ENCODE data around the gene CCDC40.
"Not testable (repeated sequence)": the region's sequence is repeated elsewhere in the genome, so short reads cannot be mapped to it uniquely, and the experiment has no call there.

Gene CCDC40

DNA sequence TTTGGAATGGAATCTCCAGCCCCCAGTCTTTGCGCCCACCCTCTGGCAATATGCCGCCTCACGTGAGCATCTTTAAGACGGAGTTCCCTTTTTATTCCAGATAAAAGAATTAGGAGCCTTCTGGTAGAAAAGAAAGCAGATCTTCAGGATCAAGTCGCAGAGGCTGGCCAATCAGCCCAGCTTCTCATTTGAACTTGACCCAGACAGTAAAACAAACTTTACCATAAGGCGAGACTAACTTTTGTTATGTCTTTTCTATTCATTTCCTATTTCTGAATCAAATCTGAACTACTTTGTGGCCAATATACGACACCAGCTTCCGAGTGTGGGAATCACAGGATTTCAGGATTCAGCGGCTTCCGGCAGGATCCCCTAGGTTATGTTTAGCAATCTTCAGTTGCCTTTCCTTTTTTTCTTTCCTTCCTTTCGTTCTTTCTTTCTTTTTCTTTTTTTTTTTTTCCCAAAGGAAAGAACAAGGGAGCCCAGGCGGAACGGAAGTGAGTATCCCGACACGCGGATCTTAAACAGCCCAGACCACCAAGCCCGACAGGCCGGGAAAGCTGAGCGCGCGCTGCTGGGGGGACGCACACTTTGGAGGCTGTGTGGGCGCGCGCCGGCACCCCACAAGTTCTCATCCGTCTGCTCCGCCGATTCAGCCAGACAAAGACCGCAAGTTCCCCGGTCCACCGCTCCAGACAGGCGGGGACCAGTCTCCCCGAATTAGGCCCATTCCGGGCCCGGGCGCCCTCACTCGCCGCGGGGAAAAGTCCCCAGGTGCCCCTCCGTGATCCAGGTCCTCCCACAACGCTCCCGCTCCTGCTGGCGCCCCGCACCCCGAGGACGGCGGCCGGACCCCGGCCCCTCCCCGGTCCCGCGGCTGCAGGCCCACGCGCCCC, 1.4 kb upstream of the CCDC40 start:
- peak overlapping the region; percentile 81 for H3K4me3 ChIP-seq (ENCODE audit: low read depth, low read length)
- no peak for DNase-seq (ENCODE audit: low read depth)

- DNase-seq (ENCODE audit: low read depth) = no peak
- H3K4me3 ChIP-seq (ENCODE audit: low read depth, low read length) = peak within 1 kb of the TSS; percentile 81
Measured at GRCh38 chr17:80035687-80035936, 830 bp upstream of the CCDC40 start, which contains the start of gene TBC1D16. Gene TBC1D16 (minus strand): TSS chr17:80035872. CDS start chr17:80013547, 22,325 bp downstream.

GRCh38 chr17:80036715-80037477, 454 bp downstream of the CCDC40 start:
- H3K4me3 ChIP-seq (ENCODE audit: low read depth, low read length) = peak overlapping the region; percentile 68
- DNase-seq (ENCODE audit: low read depth) = no peak

DNA sequence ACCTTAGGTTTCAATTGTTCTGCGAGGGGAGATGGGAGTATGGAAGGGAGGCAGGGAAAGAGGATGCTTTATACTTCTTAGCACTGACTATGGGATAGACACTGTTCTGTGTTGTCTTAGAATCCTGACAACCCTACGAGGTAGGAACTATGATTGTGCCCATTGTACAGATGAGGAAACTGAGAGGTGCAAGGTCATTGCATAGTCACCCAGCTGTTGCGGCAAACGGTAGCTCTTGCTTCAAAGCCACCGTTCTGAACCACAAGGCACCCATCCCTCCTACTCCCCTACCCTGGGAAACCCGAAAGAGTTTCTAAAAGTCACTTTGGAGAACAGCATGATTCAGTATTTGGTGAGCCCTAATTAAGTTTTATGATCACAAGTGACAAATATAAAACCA, 7.5 kb downstream of the CCDC40 start:
- no peak for DNase-seq (ENCODE audit: low read depth)
- no peak overlapping the region for H3K4me3 ChIP-seq (ENCODE audit: low read depth, low read length)

DNA sequence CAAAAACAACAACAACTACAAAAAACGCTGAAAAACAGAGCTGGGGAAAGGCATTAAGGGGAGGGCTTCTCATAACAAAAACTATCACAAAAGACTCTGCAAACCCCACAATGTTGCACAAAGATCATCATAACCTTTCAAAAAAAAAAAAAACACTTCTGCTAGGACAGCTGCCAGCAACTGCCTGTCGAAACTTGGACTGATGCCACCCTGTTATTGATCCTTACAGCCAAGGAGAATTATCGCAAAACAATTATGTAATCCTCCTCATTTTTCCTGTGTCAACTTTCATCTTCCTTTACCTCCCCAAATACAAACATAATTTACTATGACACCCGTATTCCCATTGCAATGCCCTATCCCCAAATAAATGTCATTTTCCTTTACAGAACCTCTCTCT, 9.3 kb downstream of the CCDC40 start:
- no peak overlapping the region for H3K4me3 ChIP-seq (ENCODE audit: low read depth, low read length)
- DNase-seq (ENCODE audit: low read depth) = no peak

GRCh38 chr17:80046709-80047108, 10.3 kb downstream of the CCDC40 start:
- not testable (repeated sequence) for DNase-seq (ENCODE audit: low read depth); H3K4me3 ChIP-seq (ENCODE audit: low read depth, low read length)

GRCh38 chr17:80047176-80047575, 10.7 kb downstream of the CCDC40 start:
- H3K4me3 ChIP-seq (ENCODE audit: low read depth, low read length) = no peak overlapping the region
- DNase-seq (ENCODE audit: low read depth) = no peak

DNA sequence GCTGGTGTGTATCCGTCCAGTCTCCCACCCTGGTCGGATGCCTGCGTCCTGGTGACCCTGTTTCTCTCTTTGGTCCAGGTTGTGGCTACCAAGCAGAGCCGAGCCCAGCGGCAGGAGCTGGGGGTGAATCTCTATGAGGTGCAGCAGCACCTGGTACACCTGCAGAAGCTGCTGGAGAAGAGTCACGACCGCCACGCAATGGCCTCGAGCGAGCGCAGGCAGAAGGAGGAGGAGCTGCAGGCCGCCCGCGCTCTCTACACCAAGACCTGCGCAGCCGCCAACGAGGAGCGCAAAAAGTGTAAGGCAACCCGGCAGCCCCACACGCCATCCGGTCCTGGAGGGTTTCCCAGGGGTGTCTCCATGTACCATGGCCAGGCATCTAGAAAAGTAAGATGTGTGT, 13.5 kb downstream of the CCDC40 start:
- no peak overlapping the region for H3K4me3 ChIP-seq (ENCODE audit: low read depth, low read length)
- DNase-seq (ENCODE audit: low read depth) = no peak

DNA sequence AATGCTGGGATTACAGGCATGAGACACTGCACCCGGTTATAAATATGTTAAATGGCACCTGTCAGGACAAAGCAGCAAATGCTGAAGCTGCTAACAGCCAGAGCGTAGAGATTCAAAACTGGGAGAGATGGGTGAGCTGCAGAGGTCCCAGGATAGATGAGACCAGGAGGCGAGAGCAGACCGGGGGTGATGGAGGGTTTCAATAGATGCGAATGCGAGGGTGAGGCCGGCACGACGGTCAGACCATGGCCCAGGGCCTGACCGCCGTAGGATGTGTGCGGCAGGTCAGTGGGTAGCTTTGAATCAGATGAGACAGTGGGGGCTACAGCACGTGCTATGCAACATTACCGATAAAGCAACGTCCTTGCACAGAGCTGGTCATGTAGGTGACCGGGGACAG, 14.3 kb downstream of the CCDC40 start:
- no peak for DNase-seq (ENCODE audit: low read depth)
- no peak overlapping the region for H3K4me3 ChIP-seq (ENCODE audit: low read depth, low read length)

GRCh38 chr17:80051681-80052080, 15.2 kb downstream of the CCDC40 start:
- DNase-seq (ENCODE audit: low read depth) = no peak
- no peak overlapping the region for H3K4me3 ChIP-seq (ENCODE audit: low read depth, low read length)

DNA sequence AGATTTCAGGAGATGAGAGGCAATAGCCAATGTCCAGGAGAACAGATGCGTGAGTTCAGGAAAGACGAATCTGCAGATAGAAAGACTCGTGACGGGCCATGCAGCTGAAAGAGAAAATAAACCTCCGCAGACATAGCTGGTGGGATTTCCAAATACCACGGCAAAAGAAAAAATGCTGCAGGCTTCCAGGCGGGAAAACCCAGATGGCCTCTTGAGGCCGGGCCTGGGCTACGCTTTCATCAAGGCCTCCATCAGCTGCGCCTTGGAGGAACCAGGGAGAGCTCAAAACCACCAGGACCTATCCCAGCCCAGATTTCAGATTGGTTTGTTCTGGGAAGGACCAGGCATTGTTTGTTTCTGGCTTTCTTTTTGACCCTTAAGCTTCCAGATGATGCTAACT, 16.7 kb downstream of the CCDC40 start:
- no peak for DNase-seq (ENCODE audit: low read depth)
- H3K4me3 ChIP-seq (ENCODE audit: low read depth, low read length) = no peak overlapping the region

- DNase-seq (ENCODE audit: low read depth) = no peak
- H3K4me3 ChIP-seq (ENCODE audit: low read depth, low read length) = no peak overlapping the region
Measured at GRCh38 chr17:80055597-80055996, 19.2 kb downstream of the CCDC40 start.

DNA sequence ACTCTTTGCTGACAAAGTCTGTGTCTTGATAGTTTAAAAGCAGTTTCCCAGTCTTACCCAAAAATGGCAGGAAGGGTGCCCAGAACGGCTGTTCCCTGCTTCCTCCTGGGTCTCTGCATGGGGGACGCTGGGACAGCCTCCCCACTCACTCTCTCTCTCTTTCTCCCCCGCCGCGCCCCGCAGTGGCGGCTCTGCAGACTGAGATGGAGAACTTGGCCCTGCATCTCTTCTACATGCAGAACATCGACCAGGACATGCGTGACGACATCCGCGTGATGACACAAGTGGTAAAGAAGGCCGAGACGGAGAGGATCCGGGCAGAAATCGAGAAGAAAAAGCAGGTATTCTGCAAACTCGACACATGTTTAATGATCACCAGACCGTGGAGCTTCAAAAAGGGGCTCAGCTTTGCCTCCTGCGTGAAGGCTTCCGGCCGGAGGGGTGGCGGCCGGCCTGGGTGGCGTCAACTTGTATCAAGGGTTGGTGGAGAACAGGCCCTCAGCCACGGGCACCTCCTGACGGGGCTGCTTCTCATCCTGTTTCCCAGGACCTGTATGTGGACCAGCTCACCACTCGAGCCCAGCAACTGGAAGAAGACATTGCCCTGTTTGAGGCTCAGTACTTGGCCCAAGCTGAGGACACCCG, 22.0 kb downstream of the CCDC40 start:
- no peak overlapping the region for H3K4me3 ChIP-seq (ENCODE audit: low read depth, low read length)
- DNase-seq (ENCODE audit: low read depth) = no peak

DNA sequence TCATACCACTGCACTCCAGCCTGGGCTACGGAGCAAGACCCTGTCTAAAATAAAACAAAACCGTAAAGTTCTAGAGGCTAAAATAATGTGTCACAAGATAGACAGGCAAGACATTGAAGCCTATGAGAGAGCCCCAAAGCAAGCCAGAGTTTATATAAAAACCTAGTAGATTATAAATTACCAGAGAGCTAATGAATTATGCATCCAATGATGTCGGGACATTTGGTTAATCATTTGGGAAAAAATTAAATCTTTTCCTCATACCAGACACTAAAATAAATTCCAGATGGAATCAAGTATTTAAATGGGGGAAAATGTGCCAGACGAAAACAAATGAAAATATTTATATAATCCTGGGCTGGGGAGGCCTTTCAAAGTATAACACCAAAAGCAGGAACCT, 24.2 kb downstream of the CCDC40 start:
- H3K4me3 ChIP-seq (ENCODE audit: low read depth, low read length) = no peak overlapping the region
- DNase-seq (ENCODE audit: low read depth) = no peak

DNA sequence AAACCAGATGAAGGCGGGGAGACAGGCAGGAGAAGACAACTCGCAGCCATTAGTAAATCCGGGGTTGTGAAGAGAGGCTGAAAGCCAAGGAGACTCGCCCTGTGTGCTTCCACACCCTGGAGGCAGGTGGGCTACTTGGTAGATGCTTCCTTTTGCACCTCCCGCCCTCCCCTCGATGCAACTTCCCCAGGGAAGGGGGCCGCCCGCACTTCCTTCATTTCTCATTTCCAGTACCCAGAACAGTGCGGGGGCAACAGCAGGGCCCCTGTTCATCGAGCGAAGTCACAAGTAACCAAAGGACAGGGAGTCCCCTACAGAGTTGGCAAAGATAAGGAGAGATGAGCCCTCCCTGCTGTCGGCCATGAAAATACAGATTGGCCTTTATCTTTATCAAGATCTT, 25.0 kb downstream of the CCDC40 start:
- no peak for DNase-seq (ENCODE audit: low read depth)
- no peak overlapping the region for H3K4me3 ChIP-seq (ENCODE audit: low read depth, low read length)

DNA sequence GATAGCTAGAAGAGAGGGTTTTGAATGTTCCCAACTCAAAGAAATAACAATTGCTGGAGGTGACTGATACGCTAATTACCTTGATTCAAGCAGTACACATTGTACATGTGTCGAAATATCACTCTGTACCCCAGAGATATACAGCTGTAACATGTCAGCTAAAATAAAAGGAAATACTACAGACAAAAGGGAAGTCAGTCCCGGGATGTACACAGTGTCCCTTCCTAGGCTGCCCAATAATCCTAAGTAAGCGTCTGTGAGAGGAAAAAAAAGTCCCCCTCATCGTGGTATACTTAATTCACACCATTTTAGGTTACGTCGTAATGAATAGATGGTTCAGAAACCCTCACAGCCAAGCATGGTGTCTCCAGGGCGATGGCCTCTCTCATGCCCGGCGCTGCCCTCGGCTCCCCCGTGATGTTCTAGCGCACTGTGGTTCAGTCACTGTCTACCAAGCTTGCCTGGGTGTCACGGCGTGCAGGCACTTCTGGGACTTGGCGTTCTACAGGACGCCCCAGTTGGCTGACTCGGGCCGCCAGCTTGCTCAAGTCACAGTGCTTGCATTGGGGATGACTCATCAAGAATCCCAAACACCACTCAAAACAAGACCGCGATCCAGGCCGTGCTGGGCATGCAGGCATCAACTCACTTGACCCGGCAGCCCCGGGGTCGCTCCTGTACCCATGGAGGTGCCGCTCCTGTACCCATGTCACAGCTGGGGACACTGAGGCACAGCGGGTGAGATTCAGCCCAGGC, 27.6 kb downstream of the CCDC40 start:
- DNase-seq (ENCODE audit: low read depth) = peak; percentile 23
- no peak overlapping the region for H3K4me3 ChIP-seq (ENCODE audit: low read depth, low read length)

DNA sequence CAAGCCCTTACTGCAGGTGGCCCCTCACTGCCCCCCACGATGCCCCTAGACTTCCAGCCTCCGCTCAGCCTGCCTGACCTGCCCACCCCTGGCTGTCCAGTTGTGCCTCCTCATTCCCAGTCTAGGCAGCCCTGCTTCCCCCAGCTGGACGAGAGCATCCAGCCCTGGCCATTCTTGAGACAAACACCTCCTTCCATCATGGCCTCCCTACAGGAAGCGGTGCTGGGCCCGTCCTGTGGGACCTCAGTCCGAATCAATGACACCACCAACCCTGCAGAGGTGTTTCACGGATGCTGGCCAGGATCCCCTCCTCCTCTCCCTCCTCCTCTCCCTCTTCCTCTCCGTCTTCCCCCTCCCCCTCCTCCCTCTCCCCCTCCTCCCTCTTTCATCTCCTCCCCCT, 28.3 kb downstream of the CCDC40 start:
- DNase-seq (ENCODE audit: low read depth) = no peak
- no peak overlapping the region for H3K4me3 ChIP-seq (ENCODE audit: low read depth, low read length)

GRCh38 chr17:80065478-80066170, 29.2 kb downstream of the CCDC40 start:
- H3K4me3 ChIP-seq (ENCODE audit: low read depth, low read length) = no peak overlapping the region
- DNase-seq (ENCODE audit: low read depth) = no peak

GRCh38 chr17:80067393-80067986, 31.0 kb downstream of the CCDC40 start:
- no peak for DNase-seq (ENCODE audit: low read depth)
- no peak overlapping the region for H3K4me3 ChIP-seq (ENCODE audit: low read depth, low read length)

All from skeletal muscle cell (primary cell).